OCI-LY3 (cell line): Measurements from ENCODE around the gene RAP1GAP2.
"Not testable (repeated sequence)": the region's sequence is repeated elsewhere in the genome, so short reads cannot be mapped to it uniquely, and the experiment has no call there.

ENCODE experiments used
- H2AFZ ChIP-seq: fragments of 200-600, 300-600 bp; shearing (Covaris generic); 2 replicates; pipeline ENCODE4 v1.6.0; 2014; ENCODE audit warnings: antibody characterized with exemption, low read depth, low read length
- H3K27ac ChIP-seq: fragments of 200-600, 300-600 bp; sonication (generic); 2 replicates; pipeline ENCODE4 v1.5.1; 2014; ENCODE audit warnings: mild to moderate bottlenecking, low read length, moderate library complexity, mixed read lengths
- H3K27me3 ChIP-seq: fragments of 200-600, 300-600 bp; sonication (generic); 2 replicates; pipeline ENCODE4 v1.6.1; 2014; ENCODE audit warnings: low read depth, low read length, mixed read lengths
- H3K36me3 ChIP-seq: fragments of 200-600, 300-600 bp; sonication (generic); replicated peaks from 2 replicates; pipeline ENCODE3; 2014; ENCODE audit warnings: low read depth, low read length, mixed read lengths
- H3K4me1 ChIP-seq: fragments of 300-600, 200-600 bp; sonication (generic); 2 replicates; pipeline ENCODE4 v1.6.1; 2014; ENCODE audit warnings: low read length, mixed read lengths
- H3K4me2 ChIP-seq: fragments of 200-600, 300-600 bp; sonication (generic); 2 replicates; pipeline ENCODE4 v1.6.1; 2014; ENCODE audit warnings: low read length, mixed read lengths
- H3K4me3 ChIP-seq: fragments of 300-600, 200-600 bp; sonication (generic); 2 replicates; pipeline ENCODE4 v1.5.1; 2014; ENCODE audit warnings: antibody characterized with exemption, mild to moderate bottlenecking, low read length, moderate library complexity
- H3K79me2 ChIP-seq: fragments of 300-600, 200-600 bp; shearing (Covaris generic); 2 replicates; pipeline ENCODE4 v1.6.1; 2014; ENCODE audit warnings: mild to moderate bottlenecking, low read length, mixed read lengths
- H3K9ac ChIP-seq: fragments of 300-600, 200-600 bp; shearing (Covaris generic); 2 replicates; pipeline ENCODE4 v1.6.0; 2014; ENCODE audit warnings: mild to moderate bottlenecking, low read length, moderate library complexity
- H3K9me3 ChIP-seq: fragments of 200-600, 300-600 bp; shearing (Covaris generic); 2 replicates; pipeline ENCODE4 v1.6.1; 2014; ENCODE audit warnings: low read length, mixed read lengths; ENCODE audit not compliant: insufficient read depth
- H4K20me1 ChIP-seq: fragments of 200-600, 300-600 bp; sonication (generic); 2 replicates; pipeline ENCODE4 v1.6.1; 2016; ENCODE audit warnings: low read length, mixed read lengths; ENCODE audit not compliant: insufficient read depth
- EZH2phosphoT487 ChIP-seq: fragments of 200-600 bp; shearing (Covaris generic); IDR thresholded peaks from 2 replicates; pipeline ENCODE4 v1.6.1; 2018; ENCODE audit warnings: antibody characterized with exemption, mixed run types, low read depth
- TF ChIP-seq, protein P1 (sequence below): fragments of 200-600, 300-600 bp; sonication (generic); IDR thresholded peaks from 2 replicates; pipeline ENCODE4 v1.5.1; 2014; ENCODE audit warnings: antibody characterized with exemption, low read length, low read depth

Gene RAP1GAP2

DNA sequence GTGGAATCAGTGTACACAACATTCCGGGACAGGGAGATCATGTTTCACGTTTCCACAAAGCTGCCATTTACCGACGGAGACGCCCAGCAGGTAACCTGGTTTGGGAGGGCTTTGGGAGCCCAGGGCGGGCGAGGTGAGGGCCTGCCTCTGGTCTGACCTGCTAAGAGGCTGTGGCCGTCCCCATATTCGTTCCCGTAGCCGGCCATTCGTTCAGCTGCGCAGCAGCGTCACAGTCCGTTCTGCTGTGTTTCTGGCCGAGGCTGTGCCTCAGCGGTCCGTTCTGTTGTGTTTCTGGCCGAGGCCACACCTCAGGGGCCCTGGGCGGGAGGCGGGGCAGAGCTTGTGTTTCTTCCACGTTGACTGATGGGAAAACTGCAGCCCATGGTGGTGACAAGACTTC is 199.1 kb downstream of the RAP1GAP2 start:
- Histone ChIP-seq H3K36me3 (no peaks in the 10 kb centered on the region), H3K4me2 (no peak overlapping the region), H3K4me1 (no peaks in the 10 kb centered on the region), H3K79me2 (no peaks in the 10 kb centered on the region), H4K20me1 (no peaks in the 10 kb centered on the region), H3K27me3 (peaks cover 1% of the 10 kb centered on the region; the same call in 1 of the 2 replicates), H3K4me3 (no peak overlapping the region), H3K27ac (no peak overlapping the region), H2AFZ (no peak overlapping the region), H3K9ac (no peak overlapping the region), H3K9me3 (no peaks in the 10 kb centered on the region)
- TF ChIP-seq, protein P1, sequence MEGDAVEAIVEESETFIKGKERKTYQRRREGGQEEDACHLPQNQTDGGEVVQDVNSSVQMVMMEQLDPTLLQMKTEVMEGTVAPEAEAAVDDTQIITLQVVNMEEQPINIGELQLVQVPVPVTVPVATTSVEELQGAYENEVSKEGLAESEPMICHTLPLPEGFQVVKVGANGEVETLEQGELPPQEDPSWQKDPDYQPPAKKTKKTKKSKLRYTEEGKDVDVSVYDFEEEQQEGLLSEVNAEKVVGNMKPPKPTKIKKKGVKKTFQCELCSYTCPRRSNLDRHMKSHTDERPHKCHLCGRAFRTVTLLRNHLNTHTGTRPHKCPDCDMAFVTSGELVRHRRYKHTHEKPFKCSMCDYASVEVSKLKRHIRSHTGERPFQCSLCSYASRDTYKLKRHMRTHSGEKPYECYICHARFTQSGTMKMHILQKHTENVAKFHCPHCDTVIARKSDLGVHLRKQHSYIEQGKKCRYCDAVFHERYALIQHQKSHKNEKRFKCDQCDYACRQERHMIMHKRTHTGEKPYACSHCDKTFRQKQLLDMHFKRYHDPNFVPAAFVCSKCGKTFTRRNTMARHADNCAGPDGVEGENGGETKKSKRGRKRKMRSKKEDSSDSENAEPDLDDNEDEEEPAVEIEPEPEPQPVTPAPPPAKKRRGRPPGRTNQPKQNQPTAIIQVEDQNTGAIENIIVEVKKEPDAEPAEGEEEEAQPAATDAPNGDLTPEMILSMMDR = no peak
- TF ChIP-seq EZH2phosphoT487 = no peak

DNA sequence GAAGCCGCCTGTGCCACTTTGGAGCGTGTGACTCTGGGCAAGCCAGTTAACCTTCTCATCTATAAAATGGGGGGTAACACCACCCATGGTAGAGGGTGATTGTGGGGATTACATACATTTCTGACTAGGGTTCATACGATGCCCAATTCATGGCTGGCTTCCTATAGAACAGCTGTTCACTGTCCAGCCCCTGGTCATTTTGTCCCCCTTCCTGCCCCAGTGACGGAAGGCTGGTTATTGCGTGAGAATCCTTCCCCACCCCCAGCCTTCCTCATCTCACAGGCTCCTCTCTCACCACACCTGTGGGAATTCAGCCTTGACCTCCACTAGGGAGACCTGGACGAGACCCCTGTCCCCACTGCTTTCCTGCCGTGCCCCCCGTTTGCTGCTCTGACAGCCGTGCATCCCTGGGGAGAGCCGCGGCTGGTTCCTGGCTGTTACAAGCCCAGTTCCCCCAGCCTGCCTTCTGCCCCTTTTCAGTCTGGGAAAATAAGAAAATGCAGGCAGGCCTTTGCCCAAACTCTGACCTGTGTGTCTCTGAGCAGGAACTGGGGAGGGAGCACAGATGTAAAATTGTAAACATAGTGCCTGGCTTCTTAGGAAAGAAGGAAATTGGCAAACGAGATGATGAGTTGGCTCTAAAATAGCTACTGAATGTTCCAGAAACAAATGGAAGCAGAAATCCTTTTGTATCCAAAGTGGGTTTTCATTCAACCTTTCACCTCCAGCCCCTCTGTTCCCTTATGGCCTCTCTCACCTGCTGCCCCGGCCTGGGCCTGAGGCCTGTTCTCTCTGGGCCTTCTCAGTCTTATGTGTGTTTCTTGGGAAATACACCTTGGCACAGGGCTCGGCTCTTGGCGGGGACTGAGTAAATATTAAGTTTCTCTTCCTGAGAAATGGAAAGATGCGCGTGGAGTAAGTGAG is 199.9 kb downstream of the RAP1GAP2 start:
- H3K4me3 ChIP-seq = no peak overlapping the region
- no peak overlapping the region for H3K27ac ChIP-seq
- TF ChIP-seq EZH2phosphoT487 = no peak
- H3K9ac ChIP-seq = no peak overlapping the region
- H3K36me3 ChIP-seq = no peaks in the 10 kb centered on the region
- no peaks in the 10 kb centered on the region for H4K20me1 ChIP-seq
- no peaks in the 10 kb centered on the region for H3K9me3 ChIP-seq
- H3K79me2 ChIP-seq = no peaks in the 10 kb centered on the region
- no peaks in the 10 kb centered on the region for H3K4me1 ChIP-seq
- H3K4me2 ChIP-seq = no peak overlapping the region
- H2AFZ ChIP-seq = no peak overlapping the region
- no peaks in the 10 kb centered on the region for H3K27me3 ChIP-seq

DNA sequence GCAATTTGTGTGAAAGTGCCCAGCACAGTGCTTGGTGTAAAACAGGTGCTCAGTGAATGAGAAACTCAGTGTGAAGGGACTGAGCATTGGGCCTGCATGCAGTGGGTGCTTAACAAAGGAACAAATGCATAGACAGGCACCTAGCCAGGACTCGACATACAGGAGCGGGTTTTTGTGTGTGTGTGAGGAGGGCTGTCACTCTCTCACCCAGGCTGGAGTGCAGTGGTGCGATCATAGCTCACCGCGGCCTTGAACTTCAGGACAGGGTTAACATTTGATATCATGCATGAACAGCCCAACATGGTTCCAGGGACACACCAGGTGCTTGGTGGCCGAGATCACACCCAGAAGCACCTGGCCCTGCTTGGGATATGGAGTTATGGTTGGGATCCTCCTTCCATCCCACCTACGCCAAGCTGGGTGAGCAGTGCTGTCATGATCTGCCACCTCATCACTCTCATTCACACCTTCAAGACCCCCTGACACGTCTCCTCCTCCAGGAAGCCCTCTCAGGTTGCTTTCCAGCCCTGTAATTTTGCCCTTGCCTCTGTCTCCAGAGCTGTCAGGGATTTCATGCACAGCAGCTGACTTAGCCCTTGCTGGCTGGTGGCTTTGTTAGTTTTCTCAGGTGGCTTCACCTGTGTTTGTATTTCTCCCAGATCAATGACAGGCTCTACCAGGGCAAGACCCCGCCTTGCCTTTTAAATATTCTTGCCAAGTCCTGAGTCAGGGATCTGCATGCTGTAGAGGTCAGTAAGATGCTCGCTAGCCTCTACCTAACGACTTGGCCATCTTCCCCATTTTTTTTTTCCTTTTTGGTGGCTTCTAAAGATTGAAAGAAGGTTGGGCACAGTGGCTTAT is 200.8 kb downstream of the RAP1GAP2 start:
- no peak overlapping the region for H3K9ac ChIP-seq
- TF ChIP-seq EZH2phosphoT487 = no peak
- TF ChIP-seq, protein P1 = no peak
- peaks cover 8% of the 10 kb centered on the region for H3K4me1 ChIP-seq
- H3K27ac ChIP-seq = no peak overlapping the region
- no peaks in the 10 kb centered on the region for H3K27me3 ChIP-seq
- no peaks in the 10 kb centered on the region for H3K9me3 ChIP-seq
- no peaks in the 10 kb centered on the region for H4K20me1 ChIP-seq
- no peak overlapping the region for H2AFZ ChIP-seq
- H3K36me3 ChIP-seq = no peaks in the 10 kb centered on the region
- no peak overlapping the region for H3K4me2 ChIP-seq
- H3K79me2 ChIP-seq = no peaks in the 10 kb centered on the region
- H3K4me3 ChIP-seq = no peak overlapping the region

DNA sequence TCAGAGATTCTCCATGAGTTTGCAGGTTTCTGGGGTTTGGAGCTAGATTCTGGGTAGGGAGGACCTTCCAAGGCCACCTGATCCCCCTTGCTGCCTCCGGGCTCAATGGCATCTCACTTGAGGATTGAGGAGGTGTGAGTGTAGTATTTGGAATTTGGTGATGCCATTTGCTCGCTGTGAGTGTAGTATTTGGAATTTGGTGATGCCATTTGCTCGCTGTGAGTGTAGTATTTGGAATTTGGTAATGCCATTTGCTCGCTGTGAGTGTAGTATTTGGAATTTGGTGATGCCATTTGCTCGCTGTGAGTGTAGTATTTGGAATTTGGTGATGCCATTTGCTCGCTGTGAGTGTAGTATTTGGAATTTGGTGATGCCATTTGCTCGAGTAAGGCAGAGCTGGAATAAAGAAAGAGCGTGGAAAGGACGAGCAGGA is 202.2 kb downstream of the RAP1GAP2 start:
- not testable (repeated sequence) for H3K36me3 ChIP-seq, H3K27ac ChIP-seq, H3K4me2 ChIP-seq, H3K4me3 ChIP-seq, H2AFZ ChIP-seq, H3K9me3 ChIP-seq, H3K27me3 ChIP-seq, H4K20me1 ChIP-seq, H3K79me2 ChIP-seq, H3K9ac ChIP-seq
- peaks cover 22% of the 10 kb centered on the region for H3K4me1 ChIP-seq
